ENCODE measurements around the gene PAN3. TPM values are rescaled to one million over a fixed set of nuclear protein-coding genes. Genes with fewer than 3 reads are reported as not detected.

Gene PAN3
- total and polyA plus RNA-seq, 2 of the 8 experiments (the other 6 are each of a cell fraction or from before 2014, with no cell fraction given): 12.7 to 39.3 TPM

- TF ChIP-seq EZH2 (IDR thresholded peaks at IDR 0.05; ENCODE audit: low read depth, low read length, severe bottlenecking) (no peak), NRF1 (IDR thresholded peaks at IDR 0.05; ENCODE audit: low read depth, low read length) (no peak), GABPA (IDR thresholded peaks at IDR 0.05; ENCODE audit: borderline replicate concordance, insufficient read depth, low read length) (no peak), SAP30 (IDR thresholded peaks at IDR 0.05; ENCODE audit: insufficient read depth, insufficient replicate concordance, low read length) (no peak), GTF2F1 (IDR thresholded peaks at IDR 0.05; ENCODE audit: borderline replicate concordance, low read depth, low read length) (no peak)
Measured at GRCh38 chr13:28116736-28117135, 21.6 kb upstream of the PAN3 start (continued).
